Kidney (tissue), 14 donors: ENCODE data around the gene NFIA. TPM values are rescaled to one million over a fixed set of nuclear protein-coding genes. Genes with fewer than 3 reads are reported as not detected.

ENCODE experiments used
- DNase-seq, 5 donors: peaks; one replicate each; pipeline ENCODE4 v3.0.0-alpha.2; 2013 to 2020
- FAIRE-seq: peaks from 2 replicates; lab custom pipeline; 2012; peaks lifted over from hg19 to GRCh38; lab: Jason Lieb, UNC
- H3K27ac ChIP-seq, 2 donors: one replicate each; pipeline ENCODE4 v1.7.0; 2013; ENCODE audit warnings: low read depth in 2 of 2, low read length in 2 of 2, inconsistent platforms in 1 of 2
- H3K27me3 ChIP-seq: one replicate; pipeline ENCODE4 v1.7.1; 2013; ENCODE audit warnings: low read length, inconsistent platforms; ENCODE audit not compliant: control insufficient read depth, insufficient read depth
- H3K36me3 ChIP-seq, 3 donors: one replicate each; pipeline versions ENCODE4 v1.7.0 to v1.7.1; 2013; ENCODE audit warnings: low read length in 3 of 3, control low read depth in 1 of 3, inconsistent platforms in 1 of 3; ENCODE audit not compliant: insufficient read depth in 3 of 3, control insufficient read depth in 2 of 3
- H3K4me1 ChIP-seq, 3 donors: one replicate each; pipeline versions ENCODE4 v1.7.0 to v1.7.1; 2013; ENCODE audit warnings: low read length in 3 of 3, inconsistent platforms in 1 of 3, low read depth in 1 of 3; ENCODE audit not compliant: control insufficient read depth in 2 of 3, insufficient read depth in 2 of 3
- H3K4me3 ChIP-seq, 3 donors: one replicate each; pipeline versions ENCODE4 v1.7.0 to v1.8.1; 2013; ENCODE audit warnings: low read length in 3 of 3, control low read depth in 1 of 3, inconsistent platforms in 1 of 3
- H3K9ac ChIP-seq, 3 donors: one replicate each; pipeline versions ENCODE4 v1.7.0 to v1.7.1; 2013; ENCODE audit warnings: low read length in 3 of 3, control low read depth in 1 of 3, inconsistent platforms in 1 of 3
- H3K9me3 ChIP-seq, 3 donors: one replicate each; pipeline versions ENCODE4 v1.7.0 to v1.7.1; 2013; ENCODE audit warnings: low read length in 3 of 3, control low read depth in 1 of 3, inconsistent platforms in 1 of 3; ENCODE audit not compliant: control insufficient read depth in 2 of 3, insufficient read depth in 1 of 3
- CTCF ChIP-seq: IDR thresholded peaks from 3 replicates; pipeline ENCODE4 v1.5.1; 2012; ENCODE audit warnings: mild to moderate bottlenecking, moderate library complexity, borderline replicate concordance; ENCODE audit not compliant: insufficient read depth; ENCODE audit errors: extremely low read depth
- intact Hi-C: fragments of 100-400 bp; cut with DNase I; formaldehyde crosslinking; loops from one replicate; pipeline ENCODE4 v1.11.1; 2022
- polyA plus RNA-seq: library from polyadenylated mRNA; stranded (reverse); fragments of 350-450 nt; fragmentation: Illumina TruSeq; extraction: RNeasy Lipid Tissue Mini Kit (QIAGEN cat#74804); gene quantifications from one replicate; pipeline ENCODE4 v1.2.3, GENCODE V29; 2014; ENCODE audit warnings: low read depth, low replicate concordance; ENCODE audit not compliant: insufficient read depth
- total RNA-seq: library from RNA; stranded (reverse); fragmentation: NEBNext Ultra II Directional; extraction: Animal tissue kit (Norgen Biotek cat#: 25700); gene quantifications from one replicate; pipeline ENCODE4 v1.2.1, GENCODE V29; 2021
- donor health status: control.
- donor health status: control.
- donor health status: control.
- donor health status: control.
- donor health status: control.
- donor health status: DM: yes; HTN: yes; CAD: no.
- donor health status: Normal renal cell carcinoma (clear cell type).

The NFIA gene
- total and polyA plus RNA-seq, 2 donors from 2014 or later, result 4.8 to 87.5 TPM

GRCh38 chr1:61330571-61330970 lies 248.2 kb downstream of the NFIA start:
- Histone ChIP-seq H3K9me3 (no peaks in the 10 kb centered on the region), H3K4me1 (no peaks in the 10 kb centered on the region), H3K27ac (no peak overlapping the region), H3K27me3 (no peaks in the 10 kb centered on the region), H3K36me3 (peaks cover 0 to 3% (median 0%) of the 10 kb centered on the region in 3 donors), H3K4me3 (no peak overlapping the region), H3K9ac (no peak overlapping the region)
- FAIRE-seq (no peak), DNase-seq (no peak)
- no peak for TF ChIP-seq CTCF
- intact Hi-C loops, result no loop called here

GRCh38 chr1:61332196-61332753 lies 249.9 kb downstream of the NFIA start:
- no peak for TF ChIP-seq CTCF
- Histone ChIP-seq H3K9ac (no peak overlapping the region), H3K9me3 (no peaks in the 10 kb centered on the region), H3K4me3 (no peak overlapping the region), H3K27ac (no peak overlapping the region), H3K27me3 (no peaks in the 10 kb centered on the region), H3K36me3 (peaks cover 0 to 3% (median 0%) of the 10 kb centered on the region in 3 donors), H3K4me1 (peaks cover 0 to 2% (median 0%) of the 10 kb centered on the region in 3 donors)
- DNase-seq, result no peak
- intact Hi-C loops, result no loop called here
- FAIRE-seq, result no peak

- no peaks in the 10 kb centered on the region for H3K9me3 ChIP-seq
- DNase-seq, result no peak
- H3K4me1 ChIP-seq, result peaks cover 0 to 4% (median 1%) of the 10 kb centered on the region in 3 donors
- no peaks in the 10 kb centered on the region for H3K27me3 ChIP-seq
- intact Hi-C loops, result no loop called here
- H3K4me3 ChIP-seq, result no peak overlapping the region
- no peak for FAIRE-seq
- H3K27ac ChIP-seq, result no peak overlapping the region
- peaks cover 0 to 3% (median 0%) of the 10 kb centered on the region in 3 donors for H3K36me3 ChIP-seq
- no peak for TF ChIP-seq CTCF
- no peak overlapping the region for H3K9ac ChIP-seq
These were observed 250.4 kb downstream of the NFIA start for GRCh38 chr1:61332796-61333195.
